ENCODE data around the gene NRG3.

Gene NRG3

DNA sequence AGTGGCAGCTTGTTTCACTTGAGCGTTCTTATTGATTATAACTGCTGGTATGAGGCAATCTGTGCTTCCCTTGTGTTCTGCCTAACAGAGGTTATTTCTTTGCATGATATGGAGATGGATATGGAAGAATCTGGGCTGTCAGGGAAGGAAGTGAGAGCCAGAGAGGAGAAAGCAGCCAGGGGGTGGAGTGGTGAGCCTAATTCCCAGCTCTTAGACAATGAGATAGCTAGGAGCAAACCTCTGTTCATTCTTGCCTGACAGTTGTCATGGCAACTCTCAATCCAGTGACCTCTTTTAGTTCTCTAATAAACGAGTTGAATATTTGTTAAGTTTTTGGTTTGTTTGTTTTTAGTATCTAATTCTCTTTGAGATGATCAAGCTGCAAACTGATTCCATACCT lies 214.3 kb downstream of the NRG3 start:
- TF ChIP-seq, protein P1, sequence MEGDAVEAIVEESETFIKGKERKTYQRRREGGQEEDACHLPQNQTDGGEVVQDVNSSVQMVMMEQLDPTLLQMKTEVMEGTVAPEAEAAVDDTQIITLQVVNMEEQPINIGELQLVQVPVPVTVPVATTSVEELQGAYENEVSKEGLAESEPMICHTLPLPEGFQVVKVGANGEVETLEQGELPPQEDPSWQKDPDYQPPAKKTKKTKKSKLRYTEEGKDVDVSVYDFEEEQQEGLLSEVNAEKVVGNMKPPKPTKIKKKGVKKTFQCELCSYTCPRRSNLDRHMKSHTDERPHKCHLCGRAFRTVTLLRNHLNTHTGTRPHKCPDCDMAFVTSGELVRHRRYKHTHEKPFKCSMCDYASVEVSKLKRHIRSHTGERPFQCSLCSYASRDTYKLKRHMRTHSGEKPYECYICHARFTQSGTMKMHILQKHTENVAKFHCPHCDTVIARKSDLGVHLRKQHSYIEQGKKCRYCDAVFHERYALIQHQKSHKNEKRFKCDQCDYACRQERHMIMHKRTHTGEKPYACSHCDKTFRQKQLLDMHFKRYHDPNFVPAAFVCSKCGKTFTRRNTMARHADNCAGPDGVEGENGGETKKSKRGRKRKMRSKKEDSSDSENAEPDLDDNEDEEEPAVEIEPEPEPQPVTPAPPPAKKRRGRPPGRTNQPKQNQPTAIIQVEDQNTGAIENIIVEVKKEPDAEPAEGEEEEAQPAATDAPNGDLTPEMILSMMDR (IDR thresholded peaks at IDR 0.05): no peak
- H3K36me3 ChIP-seq: no peaks in the 10 kb centered on the region
- H3K4me1 ChIP-seq: no peaks in the 10 kb centered on the region
- H3K4me3 ChIP-seq: no peak overlapping the region
- intact Hi-C loops (cut with DNase I; ENCODE audit: low total_unique reads): no loop called here
- DNase-seq: no peak
- no peaks in the 10 kb centered on the region for H3K27me3 ChIP-seq
- H3K9me3 ChIP-seq: no peaks in the 10 kb centered on the region
- H3K27ac ChIP-seq: no peak overlapping the region

DNA sequence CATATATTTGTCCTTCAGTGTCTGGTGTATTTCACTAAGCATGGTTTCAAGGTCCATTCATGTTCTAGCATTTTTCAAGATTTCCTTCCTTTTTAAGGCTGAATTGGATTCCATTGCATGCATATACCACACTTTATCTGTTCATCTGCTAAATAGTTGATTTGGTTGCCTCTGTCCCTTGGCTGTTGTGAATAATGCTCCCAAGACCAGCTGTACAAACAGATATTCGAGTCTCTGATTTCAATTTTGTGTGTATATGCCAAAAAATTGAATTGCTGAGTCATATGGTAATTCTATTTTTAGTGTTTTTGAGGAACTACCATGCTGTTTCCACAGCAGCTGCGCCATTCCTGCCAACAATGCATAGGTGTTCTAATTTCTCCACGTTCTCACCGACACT lies 216.4 kb downstream of the NRG3 start:
- Histone ChIP-seq H3K9me3 (no peaks in the 10 kb centered on the region), H3K4me3 (no peak overlapping the region), H3K4me1 (no peaks in the 10 kb centered on the region), H3K36me3 (no peaks in the 10 kb centered on the region), H3K27ac (no peak overlapping the region), H3K27me3 (no peaks in the 10 kb centered on the region)
- TF ChIP-seq, protein P1 (IDR thresholded peaks at IDR 0.05): no peak
- intact Hi-C loops (cut with DNase I; ENCODE audit: low total_unique reads): no loop called here
- DNase-seq: no peak

GRCh38 chr10:82092111-82092510 lies 217.1 kb downstream of the NRG3 start:
- Histone ChIP-seq H3K4me1 (no peaks in the 10 kb centered on the region), H3K9me3 (no peaks in the 10 kb centered on the region), H3K4me3 (no peak overlapping the region), H3K27ac (no peak overlapping the region), H3K36me3 (no peaks in the 10 kb centered on the region), H3K27me3 (no peaks in the 10 kb centered on the region)
- DNase-seq: no peak
- TF ChIP-seq, protein P1 (IDR thresholded peaks at IDR 0.05): no peak
- intact Hi-C loops (cut with DNase I; ENCODE audit: low total_unique reads): no loop called here

- H3K4me3 ChIP-seq: no peak overlapping the region
- no peaks in the 10 kb centered on the region for H3K27me3 ChIP-seq
- H3K4me1 ChIP-seq: no peaks in the 10 kb centered on the region
- no peak for DNase-seq
- H3K9me3 ChIP-seq: no peaks in the 10 kb centered on the region
- no peak overlapping the region for H3K27ac ChIP-seq
- TF ChIP-seq, protein P1 (IDR thresholded peaks at IDR 0.05): no peak
- intact Hi-C loops (cut with DNase I; ENCODE audit: low total_unique reads): no loop called here
- no peaks in the 10 kb centered on the region for H3K36me3 ChIP-seq
Measured at GRCh38 chr10:82124713-82125112, 249.7 kb downstream of the NRG3 start.

GRCh38 chr10:82128527-82128926 lies 253.5 kb downstream of the NRG3 start:
- TF ChIP-seq, protein P1 (IDR thresholded peaks at IDR 0.05): no peak
- DNase-seq: no peak
- intact Hi-C loops (cut with DNase I; ENCODE audit: low total_unique reads): no loop called here
- Histone ChIP-seq H3K9me3 (no peaks in the 10 kb centered on the region), H3K27ac (no peak overlapping the region), H3K4me1 (no peaks in the 10 kb centered on the region), H3K4me3 (no peak overlapping the region), H3K36me3 (no peaks in the 10 kb centered on the region), H3K27me3 (no peaks in the 10 kb centered on the region)

DNA sequence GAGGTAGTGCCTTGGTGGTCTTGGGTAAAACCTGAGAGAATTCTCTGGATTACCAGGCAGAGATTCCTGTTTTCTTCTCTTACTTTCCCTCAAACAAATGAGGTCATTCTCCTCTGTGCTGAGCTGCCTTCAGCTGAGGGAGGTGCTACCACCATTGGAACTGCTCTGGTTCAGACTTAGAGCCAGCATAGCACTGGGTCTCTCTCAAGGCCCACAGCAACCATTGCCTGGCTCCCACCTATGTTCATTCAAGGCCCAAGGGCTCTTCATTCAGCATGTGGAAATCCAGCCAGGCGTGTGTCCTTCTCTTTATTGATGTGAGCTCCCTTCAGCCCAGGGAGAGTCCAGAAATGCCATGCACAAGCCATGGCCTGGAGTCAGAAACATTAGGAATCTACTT lies 261.1 kb downstream of the NRG3 start:
- Histone ChIP-seq H3K4me1 (no peaks in the 10 kb centered on the region), H3K27me3 (no peaks in the 10 kb centered on the region), H3K9me3 (no peaks in the 10 kb centered on the region), H3K27ac (no peak overlapping the region), H3K36me3 (no peaks in the 10 kb centered on the region), H3K4me3 (no peak overlapping the region)
- DNase-seq: no peak
- TF ChIP-seq, protein P1 (IDR thresholded peaks at IDR 0.05): no peak
- intact Hi-C loops (cut with DNase I; ENCODE audit: low total_unique reads): no loop called here

All from tibial artery (tissue), 4 donors.